Measurements from ENCODE around the gene MICALL2. TPM values are rescaled to one million over a fixed set of nuclear protein-coding genes. Genes with fewer than 3 reads are reported as not detected.
"Not testable (repeated sequence)": the region's sequence is repeated elsewhere in the genome, so short reads cannot be mapped to it uniquely, and the experiment has no call there.

MICALL2 gene
- total and polyA plus RNA-seq, 2 donors = 8.4 to 40.0 TPM

DNA sequence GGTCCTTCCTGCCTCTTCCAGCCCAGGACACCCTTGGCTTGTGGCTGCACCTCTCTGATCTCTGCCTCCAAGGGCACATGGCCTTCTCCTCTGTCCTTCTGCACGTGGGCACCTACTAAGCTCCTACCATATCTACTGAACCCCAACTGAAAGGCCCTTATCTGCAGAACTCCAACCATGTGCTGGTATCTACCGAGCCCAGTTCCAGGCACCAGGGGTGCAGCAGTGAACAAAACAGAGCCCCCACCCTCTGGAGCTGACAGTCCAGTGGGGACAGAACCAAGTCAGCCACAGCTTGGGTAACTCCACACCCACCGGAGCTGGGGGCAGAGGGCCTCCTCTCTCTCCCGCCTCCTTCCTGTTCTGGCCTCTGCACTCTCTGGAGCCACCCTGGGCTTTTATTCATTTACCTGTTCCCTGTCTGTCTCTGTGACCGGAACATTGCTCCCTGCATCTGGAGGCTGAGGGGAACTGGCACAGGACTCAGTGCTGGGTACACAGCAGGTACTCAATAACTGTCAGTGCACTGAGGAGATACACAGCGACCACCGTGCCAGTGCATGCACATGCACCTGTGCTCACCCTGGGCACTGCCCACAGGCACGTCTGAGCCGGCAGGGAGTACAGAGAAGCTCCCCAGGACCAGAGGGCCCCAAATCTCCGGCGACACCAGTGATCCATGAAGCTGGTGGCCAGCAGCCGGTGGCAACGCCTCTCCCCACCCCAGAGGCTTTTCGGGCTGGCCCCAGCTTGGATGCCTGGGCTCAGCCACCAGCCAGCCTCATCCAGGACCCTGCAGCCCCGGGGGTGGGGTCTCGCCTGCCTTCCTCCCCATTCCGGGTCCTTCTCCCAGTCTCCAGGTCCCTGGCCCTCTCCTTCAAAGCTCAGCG lies 2.0 kb downstream of the MICALL2 start:
- Histone ChIP-seq H3K4me1 (ENCODE audit: insufficient read depth) (no peaks in the 10 kb centered on the region), H3K4me3 (ENCODE audit: low read depth, low read length) (peak overlapping the region; percentile 61), H3K27ac (ENCODE audit: low read depth) (no peak overlapping the region), H3K36me3 (ENCODE audit: insufficient read depth) (no peaks in the 10 kb centered on the region)
- 83% methylated on average over 18 of the region's 18 CpGs for WGBS
- DNase-seq (ENCODE audit: extremely low spot score) = no peak

DNA sequence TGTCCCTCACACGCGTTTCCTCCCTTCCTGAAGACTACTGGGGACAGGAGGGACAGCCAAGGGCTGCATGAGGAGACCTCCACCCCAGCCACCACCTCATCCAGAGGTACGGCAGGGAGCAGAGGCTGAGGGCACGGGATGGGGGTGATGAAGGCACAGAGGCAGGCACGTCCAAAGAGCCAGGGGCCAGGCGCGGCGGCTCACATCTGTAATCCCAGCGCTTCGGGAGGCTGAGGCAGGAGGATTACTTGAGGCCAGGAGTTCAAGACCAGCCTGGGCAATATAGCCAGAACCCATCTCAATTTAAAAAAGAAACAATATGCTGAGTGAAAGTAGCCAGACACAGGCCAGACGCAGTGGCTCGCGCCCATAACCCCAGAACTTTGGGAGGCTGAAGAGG lies 3.3 kb downstream of the MICALL2 start:
- no peak overlapping the region for H3K27ac ChIP-seq (ENCODE audit: low read depth)
- no peak overlapping the region for H3K4me3 ChIP-seq (ENCODE audit: low read depth, low read length)
- H3K4me1 ChIP-seq (ENCODE audit: insufficient read depth) = no peaks in the 10 kb centered on the region
- H3K36me3 ChIP-seq (ENCODE audit: insufficient read depth) = no peaks in the 10 kb centered on the region
- 88% methylated on average over 13 of the region's 13 CpGs for WGBS
- DNase-seq (ENCODE audit: extremely low spot score) = no peak

DNA sequence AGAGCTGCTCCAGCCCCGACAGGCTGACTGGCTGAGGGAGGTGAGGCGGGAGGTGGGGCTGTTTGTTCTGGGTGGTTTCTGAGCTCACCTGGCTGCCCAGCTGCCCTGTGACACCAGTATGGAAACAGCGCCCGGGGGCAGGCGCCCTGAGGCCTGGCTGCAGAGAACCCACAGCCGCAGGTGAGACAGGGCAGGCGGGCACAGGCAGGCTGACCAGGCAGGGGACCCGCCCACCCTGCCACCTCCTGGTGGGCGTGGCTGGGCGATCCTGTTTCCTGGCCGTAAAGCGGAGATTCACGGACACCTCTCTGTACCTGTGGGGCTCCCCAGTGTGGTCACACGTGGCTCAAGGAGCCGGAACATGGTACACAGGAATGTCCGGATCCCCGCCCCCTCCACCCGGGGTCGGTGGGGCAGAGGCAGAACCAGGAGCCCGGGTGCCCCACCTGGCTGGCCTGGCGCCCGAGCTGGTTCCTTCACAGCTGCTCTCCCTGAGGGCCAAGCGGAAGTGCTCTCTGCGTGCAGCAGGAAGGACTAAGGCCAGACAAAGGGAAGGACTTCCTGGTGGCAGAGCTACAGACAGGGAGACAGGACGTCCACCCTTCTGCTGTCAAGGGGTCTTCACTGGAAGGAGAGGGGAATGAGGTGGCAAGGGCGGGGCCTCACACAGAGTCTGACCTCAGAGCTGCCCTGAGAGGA lies 3.9 kb downstream of the MICALL2 start:
- Histone ChIP-seq H3K36me3 (ENCODE audit: insufficient read depth) (no peaks in the 10 kb centered on the region), H3K4me3 (ENCODE audit: low read depth, low read length) (no peak overlapping the region), H3K27ac (ENCODE audit: low read depth) (peak overlapping the region; percentile 54), H3K4me1 (ENCODE audit: insufficient read depth) (no peaks in the 10 kb centered on the region)
- no peak for DNase-seq (ENCODE audit: extremely low spot score)
- WGBS = 78% methylated on average over 26 of the region's 26 CpGs

DNA sequence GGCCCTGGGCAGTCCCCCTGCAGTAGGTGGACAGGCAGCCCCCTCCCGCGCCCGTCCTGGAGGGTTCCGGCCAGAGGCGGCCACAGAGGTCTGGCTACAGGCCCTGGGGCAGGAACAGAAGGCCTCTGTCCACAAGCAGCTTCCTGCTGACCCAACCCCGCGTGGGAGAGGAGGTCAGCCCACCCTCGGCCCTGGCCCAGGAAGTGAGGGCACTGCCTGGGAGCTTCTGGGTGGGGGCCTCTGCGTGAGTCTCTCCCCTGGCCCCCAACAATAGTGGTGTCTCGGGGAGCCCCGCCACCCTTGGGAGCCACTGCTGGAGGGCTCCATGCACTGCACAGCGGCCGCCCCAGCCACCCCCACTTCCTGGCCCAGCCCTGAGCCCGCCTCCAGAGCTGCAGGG lies 4.7 kb downstream of the MICALL2 start:
- 46% methylated on average over 14 of the region's 14 CpGs for WGBS
- no peak overlapping the region for H3K4me3 ChIP-seq (ENCODE audit: low read depth, low read length)
- no peak for DNase-seq (ENCODE audit: extremely low spot score)
- H3K36me3 ChIP-seq (ENCODE audit: insufficient read depth) = no peaks in the 10 kb centered on the region
- H3K4me1 ChIP-seq (ENCODE audit: insufficient read depth) = no peaks in the 10 kb centered on the region
- peak overlapping the region; percentile 13 for H3K27ac ChIP-seq (ENCODE audit: low read depth)

DNA sequence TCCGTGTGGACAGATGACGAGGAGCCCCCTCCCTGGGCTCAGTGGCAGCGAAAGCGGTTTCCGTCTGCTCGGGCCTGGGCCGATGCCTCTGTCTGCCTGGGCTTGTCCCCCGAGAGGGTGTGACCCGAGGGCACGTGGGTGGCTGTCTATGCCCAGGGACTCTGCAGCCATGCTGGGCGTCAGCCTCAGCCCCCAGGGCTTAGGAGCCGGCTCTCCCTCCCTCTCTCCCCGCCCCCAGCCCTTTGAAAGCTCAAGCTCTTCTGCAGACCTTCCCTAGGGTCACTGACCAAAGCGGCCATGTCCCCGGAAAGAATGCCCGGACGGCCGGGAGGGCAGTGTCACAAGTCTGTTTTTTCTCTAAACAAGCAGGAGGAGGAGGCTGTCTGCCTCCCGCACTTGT lies 7.1 kb downstream of the MICALL2 start:
- 67% methylated on average over 19 of the region's 19 CpGs for WGBS
- H3K27ac ChIP-seq (ENCODE audit: low read depth) = no peak overlapping the region
- H3K4me3 ChIP-seq (ENCODE audit: low read depth, low read length) = no peak overlapping the region
- no peaks in the 10 kb centered on the region for H3K36me3 ChIP-seq (ENCODE audit: insufficient read depth)
- no peaks in the 10 kb centered on the region for H3K4me1 ChIP-seq (ENCODE audit: insufficient read depth)
- no peak for DNase-seq (ENCODE audit: extremely low spot score)

DNA sequence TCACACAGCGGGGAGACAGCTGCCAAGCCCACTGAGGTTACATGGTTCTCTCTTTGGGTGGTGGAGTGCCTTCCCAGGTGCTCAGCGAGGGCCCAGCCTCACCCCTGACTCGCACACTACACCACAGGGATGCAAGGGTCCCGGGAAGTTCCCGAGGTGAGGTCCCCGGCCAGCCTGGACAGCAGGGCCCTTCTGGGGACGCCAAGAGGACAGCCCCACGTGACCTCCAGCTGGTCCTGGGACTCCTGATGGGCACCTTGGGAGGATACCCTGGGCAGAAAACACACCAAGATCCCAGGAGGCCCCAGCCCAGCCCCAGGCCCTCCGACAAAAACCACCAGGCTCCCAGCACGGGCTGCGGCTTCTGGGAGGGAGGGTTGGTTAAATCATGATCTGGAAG lies 8.3 kb downstream of the MICALL2 start:
- Histone ChIP-seq H3K27ac (ENCODE audit: low read depth) (no peak overlapping the region), H3K4me3 (ENCODE audit: low read depth, low read length) (no peak overlapping the region), H3K4me1 (ENCODE audit: insufficient read depth) (no peaks in the 10 kb centered on the region), H3K36me3 (ENCODE audit: insufficient read depth) (no peaks in the 10 kb centered on the region)
- WGBS = 89% methylated on average over 11 of the region's 11 CpGs
- DNase-seq (ENCODE audit: extremely low spot score) = no peak

DNA sequence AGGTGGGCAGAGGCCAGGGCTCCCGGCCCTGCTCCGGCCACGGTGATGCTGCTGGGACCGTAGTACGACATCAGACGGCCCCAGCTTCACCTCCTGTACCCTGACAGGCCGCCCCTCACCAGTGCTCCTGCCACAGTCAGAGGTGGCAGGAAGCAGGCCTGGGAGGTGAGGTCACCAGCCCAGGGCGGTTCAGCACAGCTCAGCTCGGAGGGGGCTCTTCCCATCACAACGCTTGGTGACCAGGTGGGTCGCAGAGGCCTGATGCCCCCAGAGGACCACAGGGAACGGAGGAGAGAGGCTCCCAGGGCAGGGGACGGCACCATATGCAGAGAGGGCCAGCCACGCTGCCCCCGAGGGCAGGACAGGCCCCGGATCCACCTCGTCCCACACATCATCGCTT lies 8.8 kb downstream of the MICALL2 start:
- Histone ChIP-seq H3K36me3 (ENCODE audit: insufficient read depth) (no peaks in the 10 kb centered on the region), H3K4me3 (ENCODE audit: low read depth, low read length) (no peak overlapping the region), H3K4me1 (ENCODE audit: insufficient read depth) (no peaks in the 10 kb centered on the region), H3K27ac (ENCODE audit: low read depth) (no peak overlapping the region)
- 82% methylated on average over 18 of the region's 18 CpGs for WGBS
- DNase-seq (ENCODE audit: extremely low spot score) = no peak

DNA sequence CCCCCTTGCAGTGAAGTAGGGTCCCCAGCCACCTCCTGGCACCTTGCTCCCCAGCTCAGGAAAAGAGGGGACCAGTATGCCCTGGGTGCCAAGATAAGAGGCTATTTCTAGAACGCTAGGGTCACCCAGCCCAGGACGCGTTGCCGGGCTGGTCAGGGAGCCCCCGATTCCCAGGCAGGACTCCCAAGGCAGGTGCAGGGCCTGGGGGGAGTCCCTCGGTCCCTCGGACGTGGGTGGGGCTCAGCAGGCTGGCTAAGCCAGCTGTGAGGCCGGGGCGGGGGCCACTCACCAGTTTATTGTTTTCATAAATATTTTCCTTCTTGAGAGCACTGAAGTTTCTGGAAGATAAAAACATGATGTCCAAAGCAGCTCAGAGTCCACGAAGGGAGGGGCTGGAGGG lies 9.3 kb downstream of the MICALL2 start:
- Histone ChIP-seq H3K36me3 (ENCODE audit: insufficient read depth) (no peaks in the 10 kb centered on the region), H3K4me3 (ENCODE audit: low read depth, low read length) (no peak overlapping the region), H3K4me1 (ENCODE audit: insufficient read depth) (no peaks in the 10 kb centered on the region), H3K27ac (ENCODE audit: low read depth) (no peak overlapping the region)
- no peak for DNase-seq (ENCODE audit: extremely low spot score)
- WGBS = 66% methylated on average over 11 of the region's 11 CpGs

DNA sequence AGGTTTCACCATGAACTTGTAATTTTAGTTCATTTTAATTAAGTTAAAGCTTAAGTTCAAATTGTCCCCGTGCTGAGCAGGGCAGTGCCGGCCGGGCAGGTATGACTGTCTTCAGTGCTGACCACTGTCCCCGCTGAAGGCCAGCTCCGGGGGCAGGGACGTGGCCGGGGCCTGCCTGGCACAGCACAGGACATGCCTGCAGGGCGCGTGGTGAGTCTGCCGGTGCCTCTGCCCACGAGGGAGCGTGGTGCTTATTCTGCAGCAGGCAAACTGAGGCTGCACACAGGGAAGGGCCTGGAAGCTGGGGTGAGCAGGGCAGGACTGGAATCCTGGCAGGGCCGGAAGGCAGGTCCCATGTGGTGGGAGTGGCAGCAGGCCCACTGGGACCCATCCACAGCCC lies 9.8 kb downstream of the MICALL2 start:
- Histone ChIP-seq H3K4me3 (ENCODE audit: low read depth, low read length) (no peak overlapping the region), H3K4me1 (ENCODE audit: insufficient read depth) (no peaks in the 10 kb centered on the region), H3K27ac (ENCODE audit: low read depth) (no peak overlapping the region), H3K36me3 (ENCODE audit: insufficient read depth) (no peaks in the 10 kb centered on the region)
- 80% methylated on average over 13 of the region's 13 CpGs for WGBS
- DNase-seq (ENCODE audit: extremely low spot score) = no peak

DNA sequence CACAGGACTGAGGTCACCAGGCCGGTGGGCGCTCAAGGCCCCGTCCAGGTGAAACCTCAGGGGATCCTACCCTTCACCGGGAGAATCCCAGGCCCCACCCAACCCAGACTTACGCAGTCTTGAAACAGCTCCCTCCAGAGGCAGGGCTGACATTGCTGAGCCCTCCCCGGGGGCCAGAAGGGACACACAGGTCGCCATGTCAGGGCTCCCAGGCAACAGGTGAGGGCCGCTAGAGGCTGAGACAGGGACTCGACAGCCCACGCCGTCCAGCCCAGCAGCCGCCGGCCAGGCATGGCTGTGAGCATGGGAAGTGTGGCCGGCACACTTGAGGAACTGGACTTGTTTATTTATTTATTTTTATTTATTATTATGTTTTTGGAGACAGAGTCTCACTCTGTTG lies 10.3 kb downstream of the MICALL2 start:
- WGBS = 93% methylated on average over 14 of the region's 14 CpGs
- Histone ChIP-seq H3K4me3 (ENCODE audit: low read depth, low read length) (no peak overlapping the region), H3K36me3 (ENCODE audit: insufficient read depth) (no peaks in the 10 kb centered on the region), H3K27ac (ENCODE audit: low read depth) (no peak overlapping the region), H3K4me1 (ENCODE audit: insufficient read depth) (no peaks in the 10 kb centered on the region)
- no peak for DNase-seq (ENCODE audit: extremely low spot score)

DNA sequence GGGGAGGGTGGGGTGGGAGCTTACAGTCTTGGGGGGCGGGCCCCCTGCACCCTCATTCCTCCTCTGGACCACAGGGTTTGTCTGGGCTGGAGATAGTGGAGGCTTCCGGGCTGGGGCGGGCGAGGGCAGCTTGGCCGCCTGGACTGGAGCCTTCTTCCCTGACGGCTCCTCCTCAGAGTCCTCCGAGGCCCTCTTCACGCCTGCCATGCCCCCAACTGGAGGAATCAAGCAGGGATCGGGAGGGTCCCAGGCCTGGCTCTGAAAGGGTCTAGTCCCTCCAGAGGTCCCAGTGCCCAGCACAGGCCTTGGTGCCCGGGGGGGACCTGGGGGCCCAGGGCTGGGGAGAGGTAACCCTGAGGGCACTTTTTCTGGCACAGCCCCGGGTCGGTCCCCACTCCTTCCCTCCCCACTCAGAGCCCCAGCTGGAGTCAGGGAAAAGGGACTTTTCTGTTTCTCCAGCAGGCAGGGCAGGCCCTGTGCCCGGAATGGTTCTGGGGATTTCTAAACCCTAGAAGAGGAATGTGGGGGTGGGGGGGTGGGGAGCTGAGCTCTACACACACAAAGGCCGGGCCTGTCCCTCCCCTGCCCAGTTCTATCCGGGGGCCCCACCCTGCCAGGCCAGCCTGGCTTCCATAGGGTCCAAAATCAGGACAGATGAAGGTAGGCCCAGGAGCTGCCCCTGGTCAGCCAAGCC lies 11.6 kb downstream of the MICALL2 start:
- Histone ChIP-seq H3K4me1 (ENCODE audit: insufficient read depth) (no peaks in the 10 kb centered on the region), H3K36me3 (ENCODE audit: insufficient read depth) (no peaks in the 10 kb centered on the region), H3K27ac (ENCODE audit: low read depth) (no peak overlapping the region), H3K4me3 (ENCODE audit: low read depth, low read length) (no peak overlapping the region)
- no peak for DNase-seq (ENCODE audit: extremely low spot score)
- 43% methylated on average over 15 of the region's 15 CpGs for WGBS

DNA sequence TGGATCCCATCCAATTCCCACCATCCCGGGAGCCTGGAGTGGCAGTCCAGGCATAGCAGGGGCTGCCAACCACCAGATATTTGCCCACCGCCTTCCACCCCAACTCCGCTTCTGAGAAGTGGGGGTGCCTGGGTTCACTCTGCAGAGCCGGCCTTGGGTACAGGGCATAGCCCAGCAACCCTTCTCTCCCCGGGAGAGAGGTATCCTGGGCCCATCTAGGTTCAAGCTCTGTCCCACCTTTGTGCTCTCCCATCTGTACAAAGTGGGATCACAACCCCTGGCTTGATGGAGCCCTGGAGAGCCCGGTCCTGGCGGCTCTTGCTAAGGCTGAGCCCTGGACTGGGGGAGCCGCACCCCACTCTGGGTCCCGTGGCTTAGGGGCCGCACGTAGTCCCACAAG lies 12.2 kb downstream of the MICALL2 start:
- 78% methylated on average over 11 of the region's 11 CpGs for WGBS

DNA sequence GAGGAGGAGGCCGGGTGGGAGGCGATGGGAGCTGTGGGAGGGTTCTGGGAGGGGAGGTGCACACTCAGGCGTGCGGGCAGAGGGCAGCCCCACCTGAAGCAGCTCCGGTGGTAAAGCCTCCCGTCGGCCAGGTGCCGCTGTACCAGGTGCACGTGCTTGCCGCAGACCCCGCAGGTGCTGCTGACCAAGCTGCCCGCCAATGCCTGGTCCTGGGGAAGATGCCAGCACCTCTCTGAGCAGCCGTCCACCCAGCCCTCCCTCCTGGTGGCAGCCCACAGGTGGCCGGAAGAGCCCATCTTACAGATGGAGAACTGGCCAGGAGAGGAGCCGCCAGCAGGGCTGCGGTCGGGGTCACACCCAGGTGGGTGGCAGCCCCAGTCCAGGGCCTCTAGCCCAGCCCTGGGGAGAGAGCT lies 12.6 kb downstream of the MICALL2 start:
- WGBS = 70% methylated on average over 17 of the region's 17 CpGs
- DNase-seq (ENCODE audit: extremely low spot score) = no peak
- Histone ChIP-seq H3K27ac (ENCODE audit: low read depth) (no peak overlapping the region), H3K4me3 (ENCODE audit: low read depth, low read length) (no peak overlapping the region), H3K4me1 (ENCODE audit: insufficient read depth) (no peaks in the 10 kb centered on the region), H3K36me3 (ENCODE audit: insufficient read depth) (no peaks in the 10 kb centered on the region)

More for the DNA sequence above, 12.2 kb downstream of the MICALL2 start:
- no peak for DNase-seq (ENCODE audit: extremely low spot score)
- Histone ChIP-seq H3K36me3 (ENCODE audit: insufficient read depth) (no peaks in the 10 kb centered on the region), H3K4me1 (ENCODE audit: insufficient read depth) (no peaks in the 10 kb centered on the region), H3K4me3 (ENCODE audit: low read depth, low read length) (no peak overlapping the region), H3K27ac (ENCODE audit: low read depth) (no peak overlapping the region)

DNA sequence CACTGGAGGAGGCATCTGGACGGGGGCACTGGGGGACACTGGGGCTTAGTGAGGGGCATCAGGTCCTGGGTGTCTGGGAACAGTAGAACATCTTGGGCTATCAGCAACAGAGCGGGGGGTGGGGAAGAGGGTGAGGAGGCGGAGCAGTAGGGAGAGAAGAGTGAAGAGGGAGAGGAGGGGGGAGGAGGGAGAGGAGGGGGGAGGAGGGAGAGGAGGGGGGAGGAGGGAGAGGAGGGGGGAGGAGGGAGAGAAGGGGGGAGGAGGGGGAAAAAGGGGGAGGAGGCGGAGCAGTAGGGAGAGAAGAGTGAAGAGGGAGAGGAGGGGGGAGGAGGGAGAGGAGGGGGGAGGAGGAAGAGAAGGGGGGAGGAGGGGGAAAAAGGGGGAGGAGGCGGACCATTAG lies 13.2 kb downstream of the MICALL2 start:
- H3K4me1 ChIP-seq (ENCODE audit: insufficient read depth); H3K4me3 ChIP-seq (ENCODE audit: low read depth, low read length); DNase-seq (ENCODE audit: extremely low spot score); H3K27ac ChIP-seq (ENCODE audit: low read depth); H3K36me3 ChIP-seq (ENCODE audit: insufficient read depth): not testable (repeated sequence)
- 75% methylated on average over 4 of the region's 5 CpGs for WGBS
